Stimulated activated CD8-positive, alpha-beta memory T cell treated with anti-CD3 and anti-CD28 coated beads, Interleukin-7, amount 100 ng/mL, for 48 hours (primary cell): ENCODE results near the gene PLA2G4B.

Experiments
- DNase-seq, 2 donors: peaks; one replicate each; pipeline ENCODE4 v3.0.0-alpha.2; 2020; ENCODE audit warnings: low read depth in 1 of 2; ENCODE audit errors: extremely low read depth in 1 of 2

The PLA2G4B gene

GRCh38 chr15:41809121-41809520 lies 29.5 kb upstream of the PLA2G4B start:
- no peak for DNase-seq

GRCh38 chr15:41809526-41810220 lies 29.0 kb upstream of the PLA2G4B start:
- no peak for DNase-seq

GRCh38 chr15:41810651-41811431 lies 27.8 kb upstream of the PLA2G4B start:
- DNase-seq: no peak

- peak in 1 of 2 donors; percentile 48 for DNase-seq
Observed at GRCh38 chr15:41811432-41812195, 27.0 kb upstream of the PLA2G4B start.

- no peak for DNase-seq
Observed at GRCh38 chr15:41812820-41813375, 25.7 kb upstream of the PLA2G4B start.

- no peak for DNase-seq
Observed at GRCh38 chr15:41813426-41813825, 25.2 kb upstream of the PLA2G4B start.

- DNase-seq: no peak
Observed at GRCh38 chr15:41814534-41814933, 24.1 kb upstream of the PLA2G4B start.

- DNase-seq: no peak
Observed at GRCh38 chr15:41816788-41817187, 21.9 kb upstream of the PLA2G4B start.

GRCh38 chr15:41817327-41817726 lies 21.3 kb upstream of the PLA2G4B start:
- DNase-seq: no peak

GRCh38 chr15:41817781-41818180 lies 20.9 kb upstream of the PLA2G4B start:
- no peak for DNase-seq

- DNase-seq: no peak
Observed at GRCh38 chr15:41819455-41820050, 19.1 kb upstream of the PLA2G4B start.

GRCh38 chr15:41820791-41821423 lies 17.7 kb upstream of the PLA2G4B start:
- no peak for DNase-seq

- DNase-seq: no peak
Observed at GRCh38 chr15:41821831-41822230, 16.8 kb upstream of the PLA2G4B start.

GRCh38 chr15:41822471-41822870 lies 16.2 kb upstream of the PLA2G4B start:
- no peak for DNase-seq

GRCh38 chr15:41822957-41823356 lies 15.7 kb upstream of the PLA2G4B start:
- DNase-seq: no peak

- no peak for DNase-seq
Observed at GRCh38 chr15:41823502-41823901, 15.1 kb upstream of the PLA2G4B start.

- no peak for DNase-seq
Observed at GRCh38 chr15:41824062-41824745, 14.4 kb upstream of the PLA2G4B start.

GRCh38 chr15:41825145-41825544 lies 13.5 kb upstream of the PLA2G4B start:
- no peak for DNase-seq

GRCh38 chr15:41825572-41826535 lies 12.8 kb upstream of the PLA2G4B start:
- no peak for DNase-seq
